ENCODE results near the gene SLC2A5.
"Not testable (repeated sequence)": the region's sequence is repeated elsewhere in the genome, so short reads cannot be mapped to it uniquely, and the experiment has no call there.

Gene SLC2A5

DNA sequence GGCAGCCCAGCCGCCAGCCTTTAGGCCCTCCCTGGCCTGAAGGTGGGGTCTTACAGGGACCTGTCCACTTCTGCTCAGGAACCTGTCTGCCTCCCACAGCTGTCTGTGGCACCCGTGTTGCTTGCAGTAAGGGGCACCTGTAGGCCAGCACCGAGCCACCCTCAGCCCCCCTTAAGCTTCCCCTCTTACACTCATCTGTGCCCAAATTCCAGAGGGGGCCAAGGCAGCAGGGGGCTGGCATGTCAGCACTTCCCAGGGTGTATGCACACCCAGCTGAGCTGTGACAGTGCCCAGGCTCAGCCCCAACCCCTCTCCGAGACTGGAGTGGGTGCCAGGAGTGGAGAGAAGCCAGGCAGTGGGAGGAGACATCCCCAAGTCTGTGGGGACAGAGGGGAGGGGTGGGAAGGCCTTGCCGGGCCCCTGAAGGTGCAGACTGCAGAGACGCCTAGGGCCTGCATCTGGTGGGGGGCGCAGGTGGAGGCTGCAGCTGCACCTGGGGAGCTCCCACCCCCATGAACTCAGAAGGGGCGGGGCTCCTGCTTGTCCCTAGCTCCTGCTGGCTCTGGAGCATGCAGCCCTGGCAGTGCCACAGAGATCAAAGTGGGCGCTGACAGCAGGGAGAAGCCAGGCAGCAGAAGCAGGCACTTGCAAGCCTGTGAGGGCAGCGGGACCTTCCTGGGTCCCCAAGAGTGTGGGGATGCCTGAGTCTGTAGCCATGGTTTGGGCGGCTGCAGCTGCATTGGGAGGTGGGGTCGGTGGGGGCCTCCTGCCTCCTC lies 37.8 kb downstream of the SLC2A5 start:
- no peak for DNase-seq

- not testable (repeated sequence) for DNase-seq
These were observed 38.4 kb downstream of the SLC2A5 start for GRCh38 chr1:9031077-9031476.

- DNase-seq, result peak; percentile 77
These were observed 40.3 kb downstream of the SLC2A5 start for GRCh38 chr1:9028921-9029705.

GRCh38 chr1:9027307-9027706 lies 42.1 kb downstream of the SLC2A5 start:
- DNase-seq, result no peak

- no peak for DNase-seq
These were observed 44.0 kb downstream of the SLC2A5 start for GRCh38 chr1:9025449-9025848.

DNA sequence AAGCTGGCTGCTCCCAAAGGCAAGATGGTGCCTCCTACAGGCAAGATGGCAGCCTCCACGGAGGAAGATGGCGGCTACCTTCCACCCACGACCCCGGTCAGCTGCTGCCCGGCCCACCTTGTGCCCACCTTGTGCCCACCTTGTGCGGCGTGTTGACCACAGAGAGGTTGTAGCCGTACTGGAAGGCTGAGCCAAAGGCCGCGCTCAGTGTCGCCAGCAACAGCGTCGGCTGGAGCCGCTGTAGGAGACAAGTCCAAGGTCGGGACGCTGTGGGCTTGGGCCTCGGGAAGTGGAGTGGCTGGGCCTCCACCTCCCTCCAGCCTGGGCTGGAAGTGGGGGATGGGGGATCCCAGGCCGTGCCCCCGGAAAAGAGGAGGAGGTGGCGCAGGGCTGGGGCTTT lies 44.6 kb downstream of the SLC2A5 start:
- DNase-seq, result no peak

DNA sequence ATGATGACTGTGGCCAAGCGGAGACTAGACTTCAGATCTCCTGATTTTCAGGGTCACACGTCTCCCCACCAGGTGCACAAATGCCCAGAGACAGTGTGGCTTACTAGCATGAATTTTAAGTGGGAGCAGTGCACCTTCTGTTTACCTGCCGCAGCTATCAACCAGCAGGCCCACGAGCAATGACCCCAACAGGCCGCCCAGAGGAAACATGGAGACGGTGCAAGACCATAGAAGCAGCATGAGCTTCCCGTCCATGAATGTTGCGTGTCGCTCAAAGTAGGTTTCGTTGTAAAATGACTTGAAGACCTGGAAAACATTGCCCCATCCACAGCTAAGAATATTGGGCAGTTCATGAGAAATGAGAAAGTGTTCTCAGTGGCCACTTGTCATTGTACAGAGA lies 46.7 kb downstream of the SLC2A5 start:
- no peak for DNase-seq

DNA sequence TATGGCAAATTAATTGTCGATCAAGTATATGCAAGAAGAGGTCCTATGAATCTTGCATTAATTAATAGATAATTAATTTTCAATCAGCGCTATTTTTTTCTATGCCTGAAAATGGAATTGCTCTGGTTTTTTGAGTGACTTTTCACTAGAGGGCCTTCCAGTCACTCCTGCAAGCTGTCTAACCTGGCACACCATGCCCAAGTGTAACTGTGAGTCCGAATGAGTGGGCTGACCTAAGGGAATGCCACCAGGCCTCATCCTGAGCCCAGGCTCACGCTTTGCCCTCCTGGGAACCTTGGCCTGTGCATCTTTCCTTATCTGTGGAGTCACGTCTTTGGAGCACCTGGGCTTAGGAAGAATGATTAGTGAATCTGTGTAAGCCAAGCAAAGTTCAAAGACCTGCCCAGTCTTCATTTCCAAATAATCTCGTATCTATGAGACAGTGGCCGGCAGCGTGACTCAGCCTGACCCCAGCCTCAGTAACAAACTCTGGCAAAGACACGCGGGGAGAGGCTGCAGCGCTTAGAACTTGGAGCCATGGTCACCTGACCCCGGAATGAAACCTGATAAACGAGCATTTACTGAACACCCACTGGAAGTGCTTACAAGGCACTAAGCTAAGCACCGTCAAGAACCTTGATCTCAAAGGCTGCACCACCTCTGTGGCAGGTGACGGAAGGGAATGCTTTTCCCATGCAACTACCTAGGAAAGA lies 47.3 kb downstream of the SLC2A5 start:
- DNase-seq, result not testable (repeated sequence)

GRCh38 chr1:9020305-9020704 lies 49.1 kb downstream of the SLC2A5 start:
- DNase-seq, result no peak

DNA sequence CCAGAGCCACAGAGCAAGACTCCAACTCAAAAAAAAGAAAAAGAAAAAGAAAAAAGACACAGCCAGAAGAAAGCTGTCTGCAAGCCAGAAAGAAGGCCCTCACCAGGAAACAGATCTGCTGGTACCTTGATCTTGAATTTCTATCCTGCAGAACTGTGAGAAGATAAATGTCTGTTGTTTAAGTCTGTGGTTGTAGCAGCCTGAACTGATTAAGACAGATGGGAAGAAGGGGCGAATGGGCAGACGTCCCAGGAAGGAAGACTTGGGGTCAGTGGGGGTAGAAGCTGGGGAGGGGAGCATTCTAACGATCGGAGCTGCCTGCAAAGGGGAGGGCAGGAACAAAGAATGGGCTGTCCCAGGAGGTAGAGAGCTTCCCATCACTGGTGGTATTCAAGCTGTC lies 49.5 kb downstream of the SLC2A5 start:
- no peak for DNase-seq

GRCh38 chr1:9018333-9018732 lies 51.1 kb downstream of the SLC2A5 start:
- no peak for DNase-seq

- no peak for DNase-seq
These were observed 53.0 kb downstream of the SLC2A5 start for GRCh38 chr1:9016455-9016854.

- DNase-seq, result no peak
These were observed 54.7 kb downstream of the SLC2A5 start for GRCh38 chr1:9014475-9015375.

GRCh38 chr1:9013819-9014218 lies 55.6 kb downstream of the SLC2A5 start:
- no peak for DNase-seq

- no peak for DNase-seq
These were observed 58.6 kb downstream of the SLC2A5 start for GRCh38 chr1:9010781-9011323.

- DNase-seq, result no peak
These were observed 59.7 kb downstream of the SLC2A5 start for GRCh38 chr1:9009438-9010370.

- DNase-seq, result no peak
These were observed 61.2 kb downstream of the SLC2A5 start for GRCh38 chr1:9008236-9008635.

DNA sequence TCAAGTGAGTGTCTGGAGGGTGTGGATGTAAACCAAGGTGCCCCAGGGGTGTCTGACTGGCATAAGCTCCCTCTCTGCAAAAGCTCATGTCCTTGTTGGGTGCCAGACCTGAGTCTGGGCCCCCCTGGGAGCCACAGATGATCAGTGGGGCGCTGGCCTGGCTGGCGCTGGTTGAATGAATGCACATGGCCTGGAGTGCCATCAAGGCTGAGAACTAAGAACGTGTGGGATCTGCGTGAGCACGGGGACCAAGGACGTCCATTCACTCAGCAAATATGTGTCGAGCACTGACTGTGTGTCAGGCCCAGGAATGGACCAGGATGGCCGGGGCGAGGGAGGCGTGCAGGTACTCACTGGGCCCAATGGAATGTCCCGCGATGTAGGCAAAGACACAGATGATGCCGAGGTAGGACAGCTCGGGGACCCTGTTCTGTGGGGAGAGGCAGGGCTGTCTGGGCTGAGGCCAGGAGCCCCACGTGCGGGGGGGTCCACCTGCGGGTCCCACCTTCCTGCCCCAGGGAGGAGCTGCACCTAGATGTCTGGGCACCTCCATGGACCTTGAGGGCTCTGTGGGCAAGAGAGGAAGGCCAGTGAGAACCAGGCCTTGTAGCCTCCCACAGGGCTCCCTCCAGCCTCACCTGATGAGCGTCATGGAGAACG lies 62.3 kb downstream of the SLC2A5 start:
- no peak for DNase-seq

DNA sequence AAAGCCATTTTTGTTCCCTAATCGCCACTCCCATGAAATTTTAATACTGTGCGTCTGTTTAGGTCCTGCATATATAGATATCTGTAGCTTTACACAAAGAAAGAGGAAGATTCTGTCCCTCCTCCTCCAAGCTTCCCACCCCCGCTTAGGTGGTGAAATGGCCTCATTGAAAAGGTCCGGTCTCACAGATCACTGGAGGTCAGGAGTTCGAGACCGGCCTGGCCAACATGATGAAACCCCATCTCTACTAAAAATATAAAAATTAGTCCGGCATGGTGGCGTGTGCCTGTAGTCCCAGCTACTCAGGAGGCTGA lies 64.1 kb downstream of the SLC2A5 start:
- DNase-seq, result no peak

GRCh38 chr1:9004700-9005394 lies 64.6 kb downstream of the SLC2A5 start:
- DNase-seq, result no peak
